H1 (cell line): Measurements from ENCODE around the gene CHSY3. TPM values are rescaled to one million over a fixed set of nuclear protein-coding genes. Genes with fewer than 3 reads are reported as not detected.

Experiments used
- POU5F1 ChIP-seq: IDR thresholded peaks from 2 replicates; pipeline ENCODE4 v1.6.1; 2011; ENCODE audit warnings: low read depth, mild to moderate bottlenecking, low read length, moderate library complexity
- polyA plus RNA-seq, 7 experiments: library from polyadenylated mRNA; depleted of rRNA in 3 of 7; stranded (reverse) in 5 of 7; unstranded in 2 of 7; fragments of >200 nt in 5 of 7; fragments of 200-250 nt in 2 of 7; gene quantifications; 1 replicate in 5 of 7; 2 replicates in 1 of 7; 4 replicates in 1 of 7; pipeline versions ENCODE4 v1.2.1 to v1.2.3, GENCODE V29; 2011 to 2013; ENCODE audit warnings: missing spikeins in 2 of 7, mixed read lengths in 2 of 7
- total RNA-seq: library from RNA; stranded (reverse); fragmentation: NEBNext Ultra II Directional; extraction: Animal tissue kit (Norgen Biotek cat#: 25700); gene quantifications from 2 replicates; pipeline ENCODE4 v1.2.1, GENCODE V29; 2021

The CHSY3 gene
- total and polyA plus RNA-seq, 2 of the 8 experiments (the other 6 are each of a cell fraction or from before 2014, with no cell fraction given) = 0.24 to 1.8 TPM

GRCh38 chr5:129909225-129909624, 5.0 kb downstream of the CHSY3 start (continued):
- TF ChIP-seq POU5F1 = no peak
